ENCODE results near the gene TOLLIP. TPM values are rescaled to one million over a fixed set of nuclear protein-coding genes. Genes with fewer than 3 reads are reported as not detected.

The TOLLIP gene
- total and polyA plus RNA-seq, 9 of the 15 experiments (the other 6 are each of a cell fraction or from before 2014, with no cell fraction given): 0.23 to 22.8 (median 7.1) TPM

- Histone ChIP-seq H4K20me1 (replicated peaks; ENCODE audit: control insufficient read depth, insufficient read depth, low read length) (no peaks in the 10 kb centered on the region), H3K9ac (ENCODE audit: insufficient read depth in 1 of 2, low read depth in 2 of 2, low read length in 2 of 2) (no peak overlapping the region), H3K4me3 (no peak overlapping the region), H3K27ac (ENCODE audit: extremely low read depth, low read depth, low read length) (no peak overlapping the region), H3K36me3 (ENCODE audit: control insufficient read depth, insufficient read depth, low read length) (no peaks in the 10 kb centered on the region), H3K79me2 (ENCODE audit: control insufficient read depth, insufficient read depth, low read length) (no peaks in the 10 kb centered on the region), H3K4me2 (ENCODE audit: insufficient read depth, low read length) (no peak overlapping the region), H2AFZ (ENCODE audit: low read depth, low read length) (no peak overlapping the region), H3K4me1 (replicated peaks in 1 of 2; ENCODE audit: control insufficient read depth in 2 of 2, insufficient read depth in 2 of 2, low read length in 2 of 2) (peaks cover 10 to 13% of the 10 kb centered on the region in 2 experiments), H3K9me1 (ENCODE audit: control insufficient read depth, insufficient read depth, low read length) (no peaks in the 10 kb centered on the region), H3K27me3 (ENCODE audit: control insufficient read depth in 2 of 2, insufficient read depth in 2 of 2, low read length in 2 of 2) (peaks cover 3 to 21% of the 10 kb centered on the region in 2 experiments; a peak in 4 of 5 replicates), H3K9me3 (replicated peaks; ENCODE audit: control insufficient read depth, insufficient read depth, low read depth, low read length) (0 out of 2 replicates have a peak, but pooled peaks cover 2% of the 10 kb centered on the region)
- BruUV-seq (replicated peaks): no TSS peak
- DNase-seq (ENCODE audit: extremely low read depth in 1 of 4, low spot score in 3 of 4) (no peak), FAIRE-seq (no peak), ATAC-seq (no peak)
- intact Hi-C loops (cut with micrococcal nuclease) (no loop called here), in situ Hi-C loops (cut with MboI) (no loop called here)
- WGBS (ENCODE audit: insufficient coverage, low coverage, missing lambda C conversion rate): 76% methylated on average over 9 of the region's 25 CpGs
- ChIA-PET CTCF (ENCODE audit: low intra/inter-chr PET ratio) (no interaction called here), POLR2A (no interaction called here)
- no peak for TF ChIP-seq GTF2E2 (tag; IDR thresholded peaks at IDR 0.05)
- TF ChIP-seq ELK3 (CRISPR knock-in tag; IDR thresholded peaks at IDR 0.05): no peak
- TF ChIP-seq EP400 (IDR thresholded peaks at IDR 0.05): no peak
- TF ChIP-seq LEF1 (IDR thresholded peaks at IDR 0.05): no peak
- no peak for TF ChIP-seq ZNF398 (CRISPR knock-in tag; IDR thresholded peaks at IDR 0.05)
- TF ChIP-seq HDAC6 (IDR thresholded peaks at IDR 0.05; ENCODE audit: low read depth, low read length): no peak
- TF ChIP-seq RHOXF2B (CRISPR knock-in tag; conservative IDR thresholded peaks at IDR 0.05): no peak
- no peak for TF ChIP-seq ZNF592 (IDR thresholded peaks at IDR 0.05)
- TF ChIP-seq ZBTB7A (IDR thresholded peaks at IDR 0.05; ENCODE audit: borderline replicate concordance, control insufficient read depth, low read depth, low read length): no peak
- TF ChIP-seq ZNF212 (CRISPR knock-in tag; IDR thresholded peaks at IDR 0.05): no peak
- no peak for TF ChIP-seq NCOA2 (IDR thresholded peaks at IDR 0.05; ENCODE audit: partially characterized antibody in 2 of 2)
- TF ChIP-seq ZNF644 (tag; IDR thresholded peaks at IDR 0.05; ENCODE audit: low read depth): no peak
- TF ChIP-seq ADNP (tag; IDR thresholded peaks at IDR 0.05): no peak
- no peak for TF ChIP-seq IRF1 (CRISPR knock-in tag; IDR thresholded peaks at IDR 0.05; ENCODE audit: borderline replicate concordance)
Observed at GRCh38 chr11:1337647-1338007, 28.2 kb upstream of the TOLLIP start.

Data from K562 (cell line).